HepG2 (cell line): ENCODE measurements around the gene ZNF276.

Experiments used
- CBX2 ChIP-seq, 2 experiments: fragments of 200-600 bp in 1 of 2; sonication (generic); formaldehyde crosslinking in 1 of 2; IDR thresholded peaks; 2 replicates each; pipeline versions ENCODE4 v1.7.0 to v1.8.1; 2018 to 2022; ENCODE audit warnings: low read depth in 2 of 2, low read length in 1 of 2, mild to moderate bottlenecking in 1 of 2, missing genetic modification reagents in 1 of 2
- CTCF ChIP-seq: sonication (generic); formaldehyde crosslinking; IDR thresholded peaks from 2 replicates; pipeline ENCODE4 v1.5.0; 2020; ENCODE audit warnings: mild to moderate bottlenecking, missing genetic modification reagents, moderate library complexity
- HCFC1 ChIP-seq: fragments of 150-350 bp; IDR thresholded peaks from 2 replicates; pipeline ENCODE4 v1.6.1; 2014; ENCODE audit warnings: low read depth, low read length
- IRF9 ChIP-seq: sonication (generic); formaldehyde crosslinking; IDR thresholded peaks from 2 replicates; pipeline ENCODE4 v1.8.0; 2022; ENCODE audit warnings: missing genetic modification reagents, mild to moderate bottlenecking, borderline replicate concordance
- JUND ChIP-seq: sonication (generic); formaldehyde crosslinking; IDR thresholded peaks from 2 replicates; pipeline ENCODE4 v1.8.0; 2022; ENCODE audit warnings: mild to moderate bottlenecking, missing genetic modification reagents
- MXI1 ChIP-seq: IDR thresholded peaks from 3 replicates; pipeline ENCODE4 v1.6.1; 2012; ENCODE audit warnings: low read depth, low read length, inconsistent platforms, borderline replicate concordance
- SATB2 ChIP-seq: sonication (generic); formaldehyde crosslinking; IDR thresholded peaks from 2 replicates; pipeline ENCODE4 v1.5.0; 2020; ENCODE audit warnings: missing genetic modification reagents
- TAF1 ChIP-seq: sonication (generic); formaldehyde crosslinking; IDR thresholded peaks from 2 replicates; pipeline ENCODE4 v1.4.0; 2020; ENCODE audit warnings: missing genetic modification reagents
- TBX2 ChIP-seq: sonication (generic); formaldehyde crosslinking; IDR thresholded peaks from 2 replicates; pipeline ENCODE4 v1.5.0; 2020; ENCODE audit warnings: missing genetic modification reagents, mild to moderate bottlenecking, borderline replicate concordance
- ZNF232 ChIP-seq: sonication (generic); formaldehyde crosslinking; IDR thresholded peaks from 2 replicates; pipeline ENCODE4 v1.4.0; 2020; ENCODE audit warnings: missing genetic modification reagents, borderline replicate concordance
- ZNF274 ChIP-seq: sonication (generic); formaldehyde crosslinking; IDR thresholded peaks from 2 replicates; pipeline ENCODE4 v1.5.1; 2020; ENCODE audit warnings: mild to moderate bottlenecking, missing genetic modification reagents
- ZNF30 ChIP-seq: sonication (generic); formaldehyde crosslinking; IDR thresholded peaks from 2 replicates; pipeline ENCODE4 v1.5.0; 2020; ENCODE audit warnings: mild to moderate bottlenecking, missing genetic modification reagents

GRCh38 chr16:89716916-89717687 lies 4.2 kb upstream of the ZNF276 start:
- TF ChIP-seq ZNF30 (no peak), MXI1 (no peak), IRF9 (CRISPR knock-in tag) (no peak), CTCF (CRISPR knock-in tag) (no peak), ZNF232 (no peak), ZNF274 (no peak), TBX2 (CRISPR knock-in tag) (no peak), HCFC1 (no peak), TAF1 (CRISPR knock-in tag) (no peak), JUND (CRISPR knock-in tag) (no peak), CBX2 (IDR thresholded peaks at IDR 0.05; ENCODE audit: low read depth, low read length) (no peak), CBX2 (CRISPR knock-in tag; IDR thresholded peaks at IDR 0.05; ENCODE audit: low read depth) (no peak), SATB2 (CRISPR knock-in tag) (no peak)
